Nephron progenitor cell (in vitro differentiated cells): ENCODE data around the gene ZNF628.
A peak's percentile ranks its signal among the peaks of the same experiment; 100 is the strongest.

ENCODE experiments used
- DNase-seq: peaks from one replicate; pipeline ENCODE4 v3.0.0; 2021
- H3K27ac Mint-ChIP-seq: 2 replicates; pipeline ENCODE4 v1.8.0; 2021; ENCODE audit warnings: mild to moderate bottlenecking, moderate library complexity, mixed read lengths
- H3K27me3 Mint-ChIP-seq: 2 replicates; pipeline ENCODE4 v1.8.0; 2021; ENCODE audit warnings: mild to moderate bottlenecking, low read depth, mixed read lengths; ENCODE audit not compliant: poor library complexity
- H3K36me3 Mint-ChIP-seq: 2 replicates; pipeline ENCODE4 v1.8.0; 2021; ENCODE audit warnings: low read depth, mixed read lengths
- H3K4me1 Mint-ChIP-seq: 2 replicates; pipeline ENCODE4 v1.8.0; 2021; ENCODE audit warnings: mixed read lengths
- H3K4me3 Mint-ChIP-seq: 2 replicates; pipeline ENCODE4 v1.8.0; 2021; ENCODE audit warnings: mild to moderate bottlenecking, moderate library complexity, mixed read lengths
- H3K9me3 Mint-ChIP-seq: 2 replicates; pipeline ENCODE4 v1.8.0; 2021; ENCODE audit warnings: mild to moderate bottlenecking, moderate library complexity, mixed read lengths
- TF ChIP-seq, protein P1 (sequence below): fragments of 200-600 bp; sonication (generic); IDR thresholded peaks from 2 replicates; pipeline ENCODE4 v1.5.0; 2021; ENCODE audit warnings: antibody characterized with exemption

ZNF628 gene

DNA sequence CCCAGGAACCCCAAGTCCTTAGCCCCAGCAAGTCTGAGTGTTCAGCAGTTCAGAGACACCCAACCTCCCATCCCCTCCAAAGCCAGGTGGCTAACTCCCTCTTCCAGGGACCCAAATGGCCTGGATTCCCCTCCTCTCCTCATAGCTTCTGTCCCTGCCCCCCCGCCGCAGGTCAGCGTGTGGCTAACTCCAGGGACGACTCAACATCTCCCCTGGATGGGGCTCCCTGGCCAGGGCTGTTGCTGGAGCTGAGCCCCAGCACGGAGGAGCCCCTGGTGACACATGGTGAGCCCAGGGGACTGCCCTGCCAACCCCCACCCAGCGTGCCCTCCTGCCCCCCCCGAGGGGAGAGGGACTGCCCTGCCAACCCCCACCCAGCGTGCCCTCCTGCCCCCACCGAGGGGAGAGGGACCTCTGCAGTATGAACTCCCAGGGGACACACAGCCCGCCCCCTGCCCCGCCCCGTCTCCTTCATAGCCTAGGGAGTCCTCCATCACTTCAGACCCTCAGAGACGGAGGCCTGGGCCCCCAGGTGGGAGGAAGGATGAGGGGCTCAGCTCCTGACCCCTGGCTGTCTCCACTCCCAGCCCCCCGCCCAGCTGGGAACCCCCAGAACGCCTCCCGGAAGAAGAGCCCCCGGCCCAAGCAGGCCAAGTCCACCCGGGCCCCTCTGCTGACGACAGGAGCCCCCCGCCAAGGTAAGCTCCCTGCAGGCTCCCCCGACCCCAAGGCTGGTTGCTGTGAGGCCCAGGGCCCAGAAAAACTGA is 13.5 kb downstream of the ZNF628 start:
- DNase-seq = no peak
- H3K4me1 Mint-ChIP-seq = peaks cover 53% of the 10 kb centered on the region
- TF ChIP-seq, protein P1, sequence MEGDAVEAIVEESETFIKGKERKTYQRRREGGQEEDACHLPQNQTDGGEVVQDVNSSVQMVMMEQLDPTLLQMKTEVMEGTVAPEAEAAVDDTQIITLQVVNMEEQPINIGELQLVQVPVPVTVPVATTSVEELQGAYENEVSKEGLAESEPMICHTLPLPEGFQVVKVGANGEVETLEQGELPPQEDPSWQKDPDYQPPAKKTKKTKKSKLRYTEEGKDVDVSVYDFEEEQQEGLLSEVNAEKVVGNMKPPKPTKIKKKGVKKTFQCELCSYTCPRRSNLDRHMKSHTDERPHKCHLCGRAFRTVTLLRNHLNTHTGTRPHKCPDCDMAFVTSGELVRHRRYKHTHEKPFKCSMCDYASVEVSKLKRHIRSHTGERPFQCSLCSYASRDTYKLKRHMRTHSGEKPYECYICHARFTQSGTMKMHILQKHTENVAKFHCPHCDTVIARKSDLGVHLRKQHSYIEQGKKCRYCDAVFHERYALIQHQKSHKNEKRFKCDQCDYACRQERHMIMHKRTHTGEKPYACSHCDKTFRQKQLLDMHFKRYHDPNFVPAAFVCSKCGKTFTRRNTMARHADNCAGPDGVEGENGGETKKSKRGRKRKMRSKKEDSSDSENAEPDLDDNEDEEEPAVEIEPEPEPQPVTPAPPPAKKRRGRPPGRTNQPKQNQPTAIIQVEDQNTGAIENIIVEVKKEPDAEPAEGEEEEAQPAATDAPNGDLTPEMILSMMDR = no peak
- H3K4me3 Mint-ChIP-seq = no peak overlapping the region
- H3K9me3 Mint-ChIP-seq = no peaks in the 10 kb centered on the region
- H3K27ac Mint-ChIP-seq = no peak overlapping the region
- no peaks in the 10 kb centered on the region for H3K36me3 Mint-ChIP-seq
- H3K27me3 Mint-ChIP-seq = peaks cover 7% of the 10 kb centered on the region

DNA sequence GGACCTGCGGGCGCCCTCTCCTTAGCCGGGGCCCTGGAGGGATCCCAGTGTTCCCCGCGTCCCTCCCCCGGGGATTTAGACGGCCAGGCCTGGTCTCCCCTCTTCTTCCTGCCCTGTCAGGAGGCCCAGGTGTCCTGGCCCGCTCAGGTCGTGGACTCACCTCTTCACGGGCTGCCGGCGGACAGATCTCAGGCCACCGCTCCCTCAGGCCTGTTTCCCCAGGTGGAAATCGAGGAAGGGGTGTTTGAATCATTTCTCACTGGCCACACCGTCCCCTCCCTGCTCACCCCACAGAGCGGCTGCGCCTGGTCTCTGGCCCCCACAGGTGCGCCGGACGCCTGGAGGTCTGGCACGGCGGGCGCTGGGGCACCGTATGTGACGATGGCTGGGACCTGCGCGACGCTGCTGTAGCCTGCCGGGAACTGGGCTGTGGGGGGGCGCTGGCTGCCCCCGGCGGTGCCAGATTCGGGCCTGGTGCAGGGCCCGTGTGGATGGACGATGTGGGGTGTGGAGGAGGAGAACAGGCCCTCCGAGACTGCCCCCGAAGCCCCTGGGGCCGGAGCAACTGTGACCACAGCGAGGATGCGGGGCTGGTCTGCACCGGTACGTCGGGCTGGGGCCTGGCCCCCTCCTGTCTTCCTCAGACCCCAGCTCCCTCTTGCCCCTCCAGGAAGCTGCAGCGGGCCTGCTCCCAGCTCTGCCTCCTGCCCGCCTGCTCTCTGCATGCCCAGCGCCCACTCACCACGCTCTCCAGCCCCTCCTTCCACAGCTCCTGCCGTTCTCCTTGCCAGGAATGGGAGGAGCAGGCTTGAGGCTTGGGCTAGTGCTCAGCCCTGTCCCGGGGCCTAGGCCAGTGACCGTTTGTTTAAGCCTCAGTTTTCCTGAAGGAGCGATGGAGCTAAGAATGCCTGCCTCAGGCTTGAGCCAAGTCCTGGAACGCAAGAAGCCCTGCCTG is 14.3 kb downstream of the ZNF628 start:
- Mint-ChIP-seq H3K36me3 (no peaks in the 10 kb centered on the region), H3K9me3 (no peaks in the 10 kb centered on the region), H3K27me3 (peaks cover 7% of the 10 kb centered on the region), H3K4me1 (peaks cover 54% of the 10 kb centered on the region), H3K4me3 (no peak overlapping the region), H3K27ac (no peak overlapping the region)
- TF ChIP-seq, protein P1 = no peak
- DNase-seq = no peak

DNA sequence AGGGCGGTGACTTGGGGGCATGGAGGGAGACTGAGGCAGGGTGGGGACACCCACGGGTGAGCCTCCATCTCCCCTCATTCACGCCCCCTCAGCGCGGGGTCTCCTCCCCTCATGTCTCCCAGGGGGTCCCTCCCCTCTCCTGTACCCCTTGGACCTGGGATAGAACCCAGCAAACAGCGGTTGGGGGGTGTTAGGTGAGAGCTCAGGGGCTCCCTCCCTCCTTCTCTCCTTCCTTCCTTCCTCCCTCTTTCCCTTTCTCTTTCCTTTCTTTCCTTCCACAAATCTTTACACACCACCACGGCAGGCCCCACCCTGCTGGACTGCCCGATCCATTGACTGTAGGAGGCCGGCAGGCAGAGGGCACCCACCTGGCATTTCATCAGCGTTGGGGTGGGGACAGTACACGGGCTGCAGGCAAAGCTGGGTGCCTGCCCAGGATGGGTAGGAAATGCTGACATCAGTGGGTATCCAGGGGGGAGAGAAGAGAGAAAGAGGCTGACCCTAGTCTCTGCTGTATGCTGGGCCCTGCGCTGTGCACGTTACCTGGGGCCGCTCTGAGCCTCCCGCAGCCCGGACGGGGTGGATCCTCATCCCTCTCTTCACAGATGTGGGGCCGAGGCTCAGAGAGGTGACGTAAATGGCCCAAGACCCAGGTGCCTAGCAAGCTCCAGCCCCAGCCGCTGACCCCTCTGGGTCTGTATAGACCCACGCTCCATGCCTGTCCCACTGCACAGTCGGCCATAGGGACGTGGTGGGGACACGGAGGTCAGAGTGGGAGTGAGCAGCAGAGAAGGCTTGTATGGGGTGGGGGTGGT is 15.3 kb downstream of the ZNF628 start:
- peak overlapping the region; percentile 43 for H3K27ac Mint-ChIP-seq
- H3K4me3 Mint-ChIP-seq = no peak overlapping the region
- no peaks in the 10 kb centered on the region for H3K36me3 Mint-ChIP-seq
- peaks cover 53% of the 10 kb centered on the region for H3K4me1 Mint-ChIP-seq
- TF ChIP-seq, protein P1 = no peak
- no peaks in the 10 kb centered on the region for H3K9me3 Mint-ChIP-seq
- H3K27me3 Mint-ChIP-seq = peaks cover 7% of the 10 kb centered on the region
- DNase-seq = no peak

DNA sequence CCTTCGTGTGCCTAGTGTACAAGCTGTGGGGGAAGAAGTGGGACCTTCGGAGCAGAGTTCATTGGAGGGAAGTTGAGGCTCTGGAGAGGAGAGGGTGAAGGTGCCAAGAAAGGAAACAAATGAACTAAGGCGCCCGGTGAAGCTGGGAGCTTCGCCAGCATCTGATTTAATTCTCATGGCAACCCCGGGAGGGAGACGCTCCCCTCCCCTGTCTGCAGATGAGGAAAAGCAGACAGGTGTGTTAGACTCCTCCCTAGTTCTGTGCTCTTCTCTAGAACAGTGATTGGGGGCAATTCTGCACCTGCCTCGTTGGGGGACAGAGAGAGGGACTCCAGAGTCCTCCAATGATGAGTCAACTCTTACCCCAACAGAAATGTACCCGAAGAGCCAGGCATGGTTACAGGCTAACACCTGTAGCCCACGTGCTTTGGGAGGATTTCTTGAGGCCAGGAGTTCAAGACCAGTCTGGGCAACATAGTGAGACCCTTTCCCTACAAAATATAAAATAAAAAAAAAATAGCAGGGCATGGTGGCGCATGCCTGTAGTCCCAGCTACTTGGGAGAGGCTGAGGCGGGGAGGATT is 16.0 kb downstream of the ZNF628 start:
- DNase-seq = no peak
- Mint-ChIP-seq H3K9me3 (no peaks in the 10 kb centered on the region), H3K4me3 (no peak overlapping the region), H3K4me1 (peaks cover 51% of the 10 kb centered on the region), H3K36me3 (no peaks in the 10 kb centered on the region), H3K27me3 (peaks cover 6% of the 10 kb centered on the region), H3K27ac (peak overlapping the region; percentile 43)
- TF ChIP-seq, protein P1 = no peak

DNA sequence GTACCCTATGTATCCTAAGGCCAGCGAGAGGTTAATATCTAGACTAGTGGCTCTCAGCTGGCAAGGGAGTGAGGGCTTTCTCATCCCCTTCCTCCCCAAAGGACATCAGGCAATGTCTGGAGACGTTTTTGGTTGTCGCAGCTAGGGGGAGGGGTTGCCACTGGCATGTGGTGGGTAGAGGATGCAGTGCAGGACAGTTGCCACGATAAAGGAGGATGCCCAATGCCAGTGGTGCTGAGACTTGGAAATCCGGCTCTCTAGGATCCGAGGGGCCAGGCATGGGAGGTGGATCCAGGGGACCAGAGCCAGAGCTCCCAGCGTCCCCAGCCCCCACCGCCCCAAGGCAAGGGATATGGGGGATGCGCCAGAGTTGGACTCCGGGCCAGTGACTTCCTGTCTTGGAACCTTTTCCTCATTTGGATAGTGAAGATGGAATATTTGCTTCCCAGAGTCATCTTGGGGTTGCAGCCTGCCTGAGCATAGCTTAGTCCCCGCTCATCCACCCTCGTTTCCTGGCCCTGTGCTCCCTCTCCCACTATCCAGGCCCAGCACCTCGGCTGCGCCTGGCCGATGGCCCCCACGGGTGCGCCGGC is 16.7 kb downstream of the ZNF628 start:
- TF ChIP-seq, protein P1 = no peak
- H3K36me3 Mint-ChIP-seq = no peaks in the 10 kb centered on the region
- no peak overlapping the region for H3K27ac Mint-ChIP-seq
- peaks cover 47% of the 10 kb centered on the region for H3K4me1 Mint-ChIP-seq
- H3K9me3 Mint-ChIP-seq = no peaks in the 10 kb centered on the region
- no peak for DNase-seq
- H3K27me3 Mint-ChIP-seq = peaks cover 8% of the 10 kb centered on the region
- H3K4me3 Mint-ChIP-seq = no peak overlapping the region
